22Rv1 (cell line): ENCODE results near the gene RAD51B.

Experiments
- H3K27ac ChIP-seq: fragments of 450-650 bp; 2 replicates; pipeline ENCODE4 v1.5.1; 2017
- CTCF ChIP-seq: fragments of 450-650 bp; IDR thresholded peaks from 2 replicates; pipeline ENCODE4 v1.5.1; 2017; ENCODE audit warnings: mild to moderate bottlenecking
- ZFX ChIP-seq: fragments of 450-650 bp; IDR thresholded peaks from 2 replicates; pipeline ENCODE4 v1.6.1; 2017; ENCODE audit warnings: antibody characterized with exemption, borderline replicate concordance

RAD51B gene

GRCh38 chr14:68318828-68319227 lies 499.2 kb downstream of the RAD51B start:
- H3K27ac ChIP-seq, result no peak overlapping the region
- no peak for TF ChIP-seq CTCF
- no peak for TF ChIP-seq ZFX

GRCh38 chr14:68320495-68320894 lies 500.9 kb downstream of the RAD51B start:
- no peak overlapping the region for H3K27ac ChIP-seq
- TF ChIP-seq ZFX, result no peak
- no peak for TF ChIP-seq CTCF

- no peak for TF ChIP-seq ZFX
- TF ChIP-seq CTCF, result no peak
- H3K27ac ChIP-seq, result no peak overlapping the region
Observed at GRCh38 chr14:68322940-68323620, 503.5 kb downstream of the RAD51B start.

GRCh38 chr14:68325267-68325807 lies 505.8 kb downstream of the RAD51B start:
- H3K27ac ChIP-seq, result no peak overlapping the region
- TF ChIP-seq ZFX (no peak), CTCF (no peak)

GRCh38 chr14:68327231-68327630 lies 507.7 kb downstream of the RAD51B start:
- H3K27ac ChIP-seq, result no peak overlapping the region
- TF ChIP-seq CTCF (no peak), ZFX (no peak)

- no peak for TF ChIP-seq CTCF
- TF ChIP-seq ZFX, result no peak
- H3K27ac ChIP-seq, result no peak overlapping the region
Observed at GRCh38 chr14:68328509-68328908, 508.9 kb downstream of the RAD51B start.

- no peak overlapping the region for H3K27ac ChIP-seq
- TF ChIP-seq CTCF, result no peak
- no peak for TF ChIP-seq ZFX
Observed at GRCh38 chr14:68331426-68331825, 511.8 kb downstream of the RAD51B start.
